ENCODE measurements around the gene SIGLEC9. TPM values are rescaled to one million over a fixed set of nuclear protein-coding genes. Genes with fewer than 3 reads are reported as not detected.

Gene SIGLEC9
- total RNA-seq = not detected in 2 replicates

DNA sequence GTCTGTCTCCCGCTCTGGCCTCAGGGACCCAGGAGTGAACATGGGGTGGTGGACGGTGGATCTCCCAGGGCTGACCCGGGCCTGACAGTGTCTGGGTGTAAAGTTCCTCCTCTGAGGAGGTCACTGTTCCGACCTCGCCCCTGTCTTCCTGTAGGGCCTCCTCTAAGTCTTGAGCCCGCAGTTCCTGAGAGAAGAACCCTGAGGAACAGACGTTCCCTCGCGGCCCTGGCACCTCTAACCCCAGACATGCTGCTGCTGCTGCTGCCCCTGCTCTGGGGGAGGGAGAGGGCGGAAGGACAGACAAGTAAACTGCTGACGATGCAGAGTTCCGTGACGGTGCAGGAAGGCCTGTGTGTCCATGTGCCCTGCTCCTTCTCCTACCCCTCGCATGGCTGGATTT is at the start of gene SIGLEC9:
Gene SIGLEC9 (plus strand): TSS at position 178 of the 400 bp plus-strand sequence. CDS start 69 bp downstream, at position 247.
- no peak for DNase-seq (ENCODE audit: extremely low read depth, low read depth, low spot score)

DNA sequence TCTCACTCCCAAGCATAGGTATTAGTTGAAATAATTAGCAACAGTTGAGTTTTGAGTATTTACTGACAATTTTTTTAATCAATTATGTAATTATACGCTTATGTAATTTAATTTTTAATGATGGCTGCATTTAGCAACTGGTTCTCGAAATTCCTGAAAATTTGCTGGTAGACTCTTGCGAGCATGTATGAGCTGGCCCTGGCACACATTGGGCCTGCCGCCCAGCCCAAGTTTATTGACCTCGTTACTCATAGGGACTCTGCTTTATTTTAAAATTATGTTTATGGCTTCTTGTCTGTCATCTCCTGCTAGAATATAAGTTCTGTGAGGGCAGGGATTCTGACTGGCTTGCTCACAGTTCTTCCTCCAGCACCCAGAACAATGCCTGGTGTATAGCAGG is 48.7 kb upstream of the SIGLEC9 start:
- no peak for DNase-seq (ENCODE audit: extremely low read depth, low read depth, low spot score)

DNA sequence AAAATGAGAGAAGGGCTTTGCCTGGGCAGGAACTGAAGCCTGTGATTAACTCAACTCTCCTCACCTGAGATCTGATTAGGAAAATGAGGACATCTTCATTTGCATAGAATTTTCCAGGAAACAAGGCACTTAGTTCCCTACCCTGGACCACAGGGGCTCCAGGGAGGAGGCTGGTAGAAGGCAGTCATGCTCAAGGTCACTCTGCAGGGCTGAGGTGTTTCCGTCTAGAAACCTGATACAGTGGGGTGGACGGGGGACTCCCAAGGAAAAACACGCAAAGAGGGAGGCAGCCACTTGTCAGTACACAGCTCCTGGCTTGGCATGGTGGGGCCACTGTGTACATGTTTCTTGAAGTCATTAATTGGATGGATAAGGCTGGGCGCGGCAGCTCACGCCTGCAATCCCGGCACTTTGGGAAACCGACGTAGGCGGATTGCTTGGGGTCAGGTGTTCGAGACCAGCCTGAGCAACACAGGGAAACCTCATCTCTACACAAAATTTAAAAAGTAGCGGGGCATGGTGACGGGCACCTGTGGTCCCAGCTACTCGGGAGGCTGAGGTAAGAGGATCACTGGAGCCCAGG is 48.0 kb upstream of the SIGLEC9 start:
- DNase-seq (ENCODE audit: extremely low read depth, low read depth, low spot score) = no peak

DNA sequence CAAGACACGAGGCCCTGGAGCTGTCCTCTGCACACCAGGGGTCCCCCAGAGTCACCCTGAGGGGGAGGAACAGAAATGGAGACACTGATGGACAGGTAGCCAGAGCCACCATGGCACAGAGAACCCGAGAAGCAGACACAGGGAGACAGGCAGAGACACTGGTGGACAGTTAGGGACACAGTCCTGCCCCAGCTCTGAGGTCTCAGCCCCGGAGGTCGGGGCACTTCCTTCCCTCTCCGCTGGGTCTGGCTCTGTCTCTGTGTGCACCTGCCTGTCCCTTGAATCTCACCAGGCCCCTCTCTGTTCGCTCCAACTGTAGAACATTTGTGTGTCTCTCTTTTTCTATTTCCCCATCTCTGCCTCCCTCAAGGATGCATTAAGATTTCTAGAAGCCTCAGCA is 46.6 kb upstream of the SIGLEC9 start:
- no peak for DNase-seq (ENCODE audit: extremely low read depth, low read depth, low spot score)

DNA sequence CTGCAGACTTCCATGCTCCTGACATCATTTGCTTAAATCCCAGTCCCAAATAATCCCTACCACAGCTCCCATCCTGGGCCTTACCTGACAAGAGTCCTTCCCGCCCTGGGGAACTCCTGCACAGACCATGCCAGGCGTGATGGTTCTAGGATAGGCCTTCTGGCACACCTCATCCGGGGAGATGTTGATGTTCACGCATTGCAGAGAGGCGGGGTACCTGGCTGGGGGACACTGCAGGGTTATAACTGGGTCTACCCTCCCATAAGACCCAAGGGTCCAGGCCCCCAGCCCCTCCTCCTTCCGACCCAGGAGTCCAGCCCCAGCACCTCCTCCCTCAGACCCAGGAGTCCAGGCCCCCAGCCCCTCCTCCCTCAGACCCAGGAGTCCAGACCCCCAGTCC is 46.0 kb upstream of the SIGLEC9 start:
- DNase-seq (ENCODE audit: extremely low read depth, low read depth, low spot score) = no peak

DNA sequence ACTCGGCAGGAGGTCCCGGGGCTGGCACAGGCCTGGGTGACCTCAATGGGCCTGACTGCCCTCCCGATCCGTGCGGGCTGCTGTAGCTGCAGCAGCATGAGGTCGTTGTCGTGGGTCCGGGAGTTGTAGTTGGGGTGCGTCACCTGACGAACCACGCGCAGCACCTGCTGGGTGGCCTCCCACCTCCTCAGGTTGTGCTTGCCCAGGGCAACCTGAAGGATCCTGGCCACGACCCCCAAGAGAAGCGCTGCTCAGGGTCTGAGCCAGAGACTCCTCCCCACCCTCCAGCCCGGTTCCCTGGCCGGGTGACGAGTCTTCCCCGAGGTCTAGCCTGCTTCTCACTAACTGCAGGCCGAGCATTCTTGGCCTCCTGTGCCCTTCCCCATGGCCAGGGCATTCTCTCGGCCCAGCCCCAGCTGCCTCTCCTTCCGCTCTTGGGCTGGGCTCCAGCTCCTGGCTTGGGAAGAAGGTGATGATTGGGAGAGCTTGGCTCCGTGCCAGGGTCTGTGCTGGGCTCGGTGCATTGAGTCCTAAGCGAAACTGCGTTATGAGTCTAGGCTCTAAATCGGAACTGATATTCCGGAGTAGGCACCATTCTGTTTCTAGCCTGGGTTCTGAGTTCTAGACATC is 45.1 kb upstream of the SIGLEC9 start:
- no peak for DNase-seq (ENCODE audit: extremely low read depth, low read depth, low spot score)

DNA sequence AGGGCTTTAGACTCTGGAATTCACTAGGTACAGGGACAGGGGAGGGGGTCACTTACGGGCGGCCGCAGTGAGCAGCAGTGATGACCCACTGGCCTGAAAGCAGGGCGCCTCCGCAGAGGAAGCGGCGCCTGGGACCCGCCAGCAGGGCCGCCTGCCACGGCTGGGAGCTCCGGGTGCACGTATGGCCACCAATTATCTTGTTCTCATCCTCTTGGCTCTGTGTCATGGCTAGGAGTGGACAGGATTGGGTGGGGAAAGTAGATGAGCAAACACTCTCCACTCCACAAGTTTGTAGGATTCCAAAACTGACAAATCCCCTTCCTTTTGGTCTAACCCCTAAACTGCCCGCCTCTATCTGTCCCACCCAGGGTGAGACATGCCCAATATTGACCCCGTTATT is 43.2 kb upstream of the SIGLEC9 start:
- DNase-seq (ENCODE audit: extremely low read depth, low read depth, low spot score) = no peak

DNA sequence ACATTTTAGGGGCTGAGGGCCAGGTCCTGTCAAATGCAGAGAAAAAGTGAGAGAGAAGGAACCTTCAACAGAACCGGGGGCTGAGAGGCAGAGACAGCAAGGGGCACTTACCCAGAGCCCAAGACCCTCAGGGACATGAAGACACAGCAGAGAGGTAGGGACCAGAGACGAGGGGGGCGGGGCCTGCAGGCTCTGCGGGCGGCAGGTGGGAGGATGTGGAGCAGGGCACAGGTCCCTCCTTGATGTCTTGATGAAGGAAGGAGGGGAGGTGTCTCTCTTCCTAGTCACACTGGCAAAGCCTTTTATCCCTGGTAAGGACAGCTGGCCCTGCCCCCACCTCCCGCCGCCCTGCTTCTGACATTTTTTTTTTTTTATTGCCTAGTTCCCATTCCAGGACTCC is 42.1 kb upstream of the SIGLEC9 start, which contains the start of gene KLK14:
Gene KLK14 (minus strand): TSS at position 277 of the 400 bp plus-strand sequence. CDS start 273 bp downstream, at position 4.
- DNase-seq (ENCODE audit: extremely low read depth, low read depth, low spot score) = no peak

DNA sequence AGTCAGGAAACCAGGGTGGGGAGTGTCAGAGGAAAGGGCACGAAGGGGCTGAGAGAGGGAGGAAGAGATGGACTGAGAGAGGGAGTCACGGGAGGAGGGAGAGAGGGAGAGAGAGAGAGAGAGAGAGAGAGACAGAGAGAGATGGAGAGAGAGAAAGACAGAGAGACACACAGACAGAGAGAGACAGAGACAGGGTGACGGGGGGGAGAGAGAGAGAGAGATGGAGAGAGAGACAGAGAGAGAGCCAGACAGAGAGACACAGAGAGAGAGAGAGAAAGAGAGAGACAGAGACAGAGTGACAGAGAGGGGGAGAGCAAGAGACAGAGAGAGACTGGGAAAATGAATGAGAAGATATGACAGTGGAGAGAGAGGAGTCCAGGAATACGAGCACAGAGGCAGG is 41.5 kb upstream of the SIGLEC9 start:
- DNase-seq (ENCODE audit: extremely low read depth, low read depth, low spot score) = no peak

DNA sequence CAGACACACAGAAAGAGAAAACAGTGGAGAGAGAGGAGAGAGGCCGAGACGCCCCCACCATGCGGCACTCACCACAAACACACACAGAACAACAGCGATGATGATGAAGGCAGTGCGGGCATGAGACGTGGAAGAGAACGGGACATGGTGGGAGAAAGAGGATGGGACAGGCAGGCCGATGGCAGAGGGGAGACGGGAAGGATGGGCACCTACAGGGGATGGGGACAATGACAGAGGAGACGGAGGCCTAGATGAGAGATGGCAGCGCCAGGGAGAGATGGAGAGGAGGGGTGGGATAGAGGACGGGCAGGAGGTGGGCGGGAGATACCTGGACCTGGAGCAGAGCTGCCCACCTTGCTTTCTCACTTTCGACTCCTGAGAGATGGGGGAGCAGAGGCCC is 40.9 kb upstream of the SIGLEC9 start:
- DNase-seq (ENCODE audit: extremely low read depth, low read depth, low spot score) = no peak

DNA sequence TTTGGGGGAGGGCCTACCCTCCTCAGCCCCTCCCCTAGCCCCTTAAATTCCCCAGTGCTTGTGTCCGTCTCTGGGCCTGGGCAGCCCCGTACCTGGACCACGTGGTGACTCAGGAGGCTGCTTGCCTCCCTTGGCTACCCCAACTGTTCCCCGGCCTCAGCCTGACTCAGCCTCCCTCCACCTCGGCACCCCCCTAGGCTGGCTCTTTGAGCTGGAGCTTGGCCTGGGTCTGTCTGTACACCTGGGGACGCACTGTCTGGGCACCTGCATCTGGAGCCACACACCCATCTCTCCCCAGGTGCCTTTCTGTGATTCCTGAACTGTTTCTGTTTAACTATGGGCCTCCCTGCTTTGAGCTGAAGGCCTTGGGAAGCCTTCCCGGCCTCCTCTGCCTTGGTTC is 40.2 kb upstream of the SIGLEC9 start:
- DNase-seq (ENCODE audit: extremely low read depth, low read depth, low spot score) = no peak

DNA sequence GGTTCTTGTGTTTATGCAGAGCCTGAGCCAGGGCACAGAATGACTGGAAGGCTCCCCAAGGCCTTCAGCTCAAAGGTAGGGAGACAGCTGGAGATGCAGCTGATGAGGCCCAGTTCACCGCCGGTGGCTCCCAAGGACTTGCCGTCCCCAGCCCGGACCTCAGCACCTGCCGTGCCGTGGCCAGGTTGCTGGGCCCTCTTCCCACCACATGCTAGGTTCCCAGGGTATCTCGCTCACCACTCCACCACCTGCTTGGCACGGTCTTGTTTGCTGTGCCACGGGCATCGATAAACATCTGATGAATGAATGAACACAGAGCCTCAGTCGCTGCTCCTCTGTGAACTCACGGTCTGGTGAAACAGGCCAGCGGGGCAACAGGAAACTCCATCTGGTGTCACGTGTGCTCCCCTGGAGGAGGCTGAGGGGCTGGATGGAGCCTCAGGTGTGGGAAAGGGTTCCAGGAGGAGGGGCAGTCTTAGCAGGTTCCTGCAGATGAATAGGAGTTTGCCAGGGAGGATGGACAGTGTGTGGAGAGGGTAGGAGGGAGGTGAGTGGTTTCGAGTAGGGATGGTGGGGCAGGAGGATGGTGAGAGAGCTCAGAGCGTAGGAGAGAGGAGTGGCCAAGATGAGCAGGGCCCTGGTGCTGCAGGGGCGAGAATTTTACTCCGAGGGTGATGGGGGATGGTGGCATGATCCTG is 38.4 kb upstream of the SIGLEC9 start:
- no peak for DNase-seq (ENCODE audit: extremely low read depth, low read depth, low spot score)

DNA sequence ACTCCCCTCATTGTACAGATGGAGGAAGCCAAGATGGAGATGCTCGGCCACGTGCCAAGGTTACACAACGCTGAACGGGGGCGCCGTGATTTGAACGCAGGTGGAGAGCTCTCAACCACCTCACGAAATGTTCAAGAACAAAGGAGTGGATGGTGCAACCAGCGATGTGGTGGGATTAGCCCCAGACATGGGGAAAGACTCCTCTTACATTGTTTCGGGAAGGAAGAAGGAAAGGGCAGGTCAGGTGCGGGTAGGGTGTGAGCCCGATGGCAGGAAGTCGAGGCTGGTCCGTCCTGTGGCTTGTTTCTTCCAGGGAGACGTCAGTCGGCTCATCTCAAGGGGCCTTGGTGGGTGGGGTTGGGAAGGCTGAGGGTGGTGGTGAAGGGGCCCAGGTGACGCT is 34.9 kb upstream of the SIGLEC9 start:
- DNase-seq (ENCODE audit: extremely low read depth, low read depth, low spot score) = no peak

DNA sequence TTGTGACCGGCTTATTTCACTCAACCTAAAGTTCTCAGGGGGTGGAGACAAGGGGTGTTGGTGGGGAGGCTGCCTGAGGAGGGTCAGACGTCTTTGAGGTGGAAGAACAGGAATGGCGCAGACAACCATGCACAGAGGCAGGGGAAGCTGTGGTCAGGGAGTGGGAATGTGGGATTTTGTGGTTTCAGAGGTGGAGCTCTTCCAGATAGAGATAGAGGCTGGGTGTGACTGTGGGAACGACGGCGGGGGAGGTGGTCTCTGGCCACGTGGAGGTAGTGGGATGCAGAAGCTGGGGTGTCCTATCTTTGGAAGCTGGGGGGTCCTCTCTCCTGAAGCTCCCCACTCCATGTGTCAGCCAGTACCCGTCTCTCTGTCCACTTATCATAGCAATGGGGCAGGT is 34.2 kb upstream of the SIGLEC9 start:
- DNase-seq (ENCODE audit: extremely low read depth, low read depth, low spot score) = no peak

DNA sequence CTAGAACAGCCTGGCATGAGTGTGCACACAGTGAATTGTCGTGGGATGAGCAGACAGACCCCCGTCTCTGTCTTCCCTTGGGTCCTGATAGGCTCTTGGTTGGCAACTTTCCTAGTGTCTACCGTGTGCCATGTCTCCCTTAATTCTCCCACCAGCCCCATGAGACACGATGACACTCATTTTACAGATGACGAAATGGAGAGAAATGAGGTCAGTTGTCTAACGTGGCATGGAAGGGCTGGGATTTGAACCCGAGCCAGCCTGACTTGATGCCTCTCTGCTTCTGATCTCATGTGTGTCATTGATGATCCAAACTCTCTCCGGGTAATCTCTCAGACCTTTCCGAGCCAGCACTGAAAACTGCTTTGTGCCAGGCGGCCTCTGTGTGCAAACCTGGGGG is 33.6 kb upstream of the SIGLEC9 start:
- DNase-seq (ENCODE audit: extremely low read depth, low read depth, low spot score) = no peak

DNA sequence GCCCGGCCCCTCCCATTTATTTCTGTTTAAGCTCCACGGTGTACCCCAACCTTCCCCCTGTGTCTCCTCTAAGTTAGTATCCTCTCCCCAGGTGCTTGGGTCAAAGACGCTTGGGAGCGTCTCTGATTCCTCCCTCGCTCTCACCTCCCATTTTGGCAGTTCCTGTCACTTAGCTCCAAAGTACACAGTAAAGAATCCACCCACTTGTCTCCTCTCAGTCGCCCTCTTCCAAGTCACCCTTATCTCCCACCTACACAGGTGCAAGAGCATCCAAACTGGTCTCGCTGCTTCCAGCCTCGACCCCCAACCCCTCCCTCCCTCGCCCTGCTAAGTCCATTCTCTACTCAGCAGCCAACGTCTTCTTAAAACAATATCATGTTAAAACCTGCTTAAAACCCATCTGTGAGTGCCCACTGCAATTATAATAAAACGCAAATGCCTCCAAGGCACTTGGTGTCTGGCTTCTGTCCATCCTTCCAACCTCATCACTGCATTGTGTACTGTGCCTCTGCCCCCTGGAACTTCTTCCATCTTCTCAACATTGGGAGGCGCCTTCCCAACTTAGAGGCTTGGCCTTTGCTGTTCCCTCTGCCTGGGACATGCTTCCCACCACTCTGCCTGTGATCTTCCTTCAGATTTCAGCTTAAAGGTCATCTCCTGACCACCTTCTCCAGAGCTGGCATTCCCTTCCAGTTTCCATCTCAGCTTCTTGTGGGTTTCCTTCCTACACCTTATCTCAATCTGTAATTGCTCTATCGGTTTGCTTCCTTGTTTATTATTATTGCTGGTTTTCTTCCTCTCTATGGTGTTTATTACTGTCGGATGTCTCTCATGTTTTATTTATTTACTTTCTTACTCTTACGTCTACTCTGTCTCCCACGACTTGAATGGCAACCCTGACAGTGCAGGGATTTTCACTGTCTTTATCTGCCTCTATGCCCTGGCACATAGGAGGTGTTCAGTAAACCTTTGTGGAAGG is 32.5 kb upstream of the SIGLEC9 start:
- no peak for DNase-seq (ENCODE audit: extremely low read depth, low read depth, low spot score)

DNA sequence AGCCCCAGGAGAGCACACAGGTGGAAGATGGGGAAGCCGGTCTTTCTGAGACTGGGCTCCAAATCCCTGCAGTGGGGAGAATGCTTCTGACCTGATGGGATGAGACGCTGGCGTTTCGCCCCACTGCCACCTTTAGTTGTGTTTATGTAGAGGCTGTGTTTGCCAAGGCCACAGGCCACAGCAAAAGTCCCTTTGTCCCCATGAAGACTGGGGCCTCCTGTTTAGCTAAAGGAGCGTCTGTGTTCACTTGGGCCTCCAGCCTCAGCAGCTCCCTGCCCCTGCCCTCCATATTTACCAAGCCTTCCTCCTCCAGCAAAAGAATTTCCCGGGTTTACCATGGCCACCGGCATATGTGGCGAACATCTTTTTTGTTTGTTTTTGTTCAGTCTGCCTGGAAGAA is 31.6 kb upstream of the SIGLEC9 start:
- DNase-seq (ENCODE audit: extremely low read depth, low read depth, low spot score) = no peak

DNA sequence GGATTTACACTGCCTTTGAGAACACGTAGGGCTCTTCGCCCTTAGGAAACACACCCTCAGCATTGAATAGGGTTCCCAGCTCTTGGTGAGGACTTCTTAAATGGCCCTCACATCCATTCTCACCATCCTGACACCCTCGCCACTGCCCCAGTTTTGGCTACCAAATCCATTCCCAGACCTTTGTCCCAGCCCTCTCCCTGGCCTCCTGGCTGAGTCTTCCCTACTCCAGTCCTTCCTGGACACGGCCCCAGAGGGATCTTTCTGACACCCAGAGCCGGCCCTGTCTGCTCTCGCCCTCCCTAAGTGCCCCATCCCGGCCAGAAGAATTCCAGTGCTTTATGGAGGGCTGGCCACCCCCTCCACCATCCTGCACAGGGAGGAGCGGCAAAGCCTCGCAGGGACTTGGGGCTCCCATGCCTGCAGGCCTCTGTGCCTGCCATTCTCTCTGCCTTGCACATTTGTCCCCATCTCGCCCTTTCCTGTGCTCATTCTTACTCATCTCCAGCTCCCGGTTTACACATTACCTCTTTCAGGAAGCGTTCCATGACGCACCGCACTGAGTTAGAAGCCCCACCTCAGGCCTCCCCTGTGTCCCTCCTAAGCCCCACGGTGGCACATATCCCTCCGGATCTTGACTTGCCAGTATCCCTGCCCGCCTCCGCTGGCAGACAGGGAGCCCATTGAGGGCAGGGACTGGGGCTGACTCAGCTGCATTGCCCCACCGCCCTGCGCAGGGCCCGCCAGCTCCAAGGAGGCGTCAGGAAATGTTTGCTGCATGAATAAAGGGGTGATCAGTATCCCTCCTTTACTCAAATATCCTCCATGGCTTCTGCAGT is 31.0 kb upstream of the SIGLEC9 start:
- no peak for DNase-seq (ENCODE audit: extremely low read depth, low read depth, low spot score)

DNA sequence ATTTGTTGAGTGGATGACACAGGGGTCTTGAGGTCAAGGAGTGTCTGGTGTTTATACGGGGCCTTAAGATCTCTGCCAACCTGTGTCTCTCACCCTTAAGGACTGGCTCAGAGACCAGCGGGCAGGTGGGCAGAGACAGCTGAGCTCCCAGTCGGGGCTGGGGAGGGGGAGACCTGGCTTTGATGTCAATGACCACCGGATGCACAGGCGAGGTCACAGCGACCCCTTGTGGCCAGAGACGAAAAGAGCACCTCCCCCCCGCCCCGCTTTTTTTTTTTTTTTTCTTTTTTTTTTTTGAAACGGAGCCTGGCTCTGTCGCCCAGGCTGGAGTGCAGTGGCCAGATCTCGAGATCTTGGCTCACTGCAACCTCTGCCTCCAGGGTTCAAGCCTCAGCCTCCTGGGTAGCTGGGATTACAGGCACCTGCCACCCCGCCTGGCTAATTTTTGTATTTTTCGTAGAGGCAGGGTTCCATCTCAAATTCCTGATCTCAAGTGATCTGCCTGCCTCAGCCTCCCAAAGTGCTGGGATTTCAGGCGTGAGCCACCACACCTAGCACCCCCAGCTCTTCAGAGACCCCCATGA is 29.9 kb upstream of the SIGLEC9 start:
- DNase-seq (ENCODE audit: extremely low read depth, low read depth, low spot score) = no peak
